Stomach smooth muscle (tissue), 2 donors: Measurements from ENCODE around the gene CYB5RL.

Experiments used
- H3K27ac ChIP-seq: one replicate; pipeline ENCODE4 v1.7.0; 2013; ENCODE audit warnings: mild to moderate bottlenecking, low read length, inconsistent platforms
- H3K27me3 ChIP-seq, 2 donors: one replicate each; pipeline ENCODE4 v1.7.0; 2013; ENCODE audit warnings: low read length in 2 of 2; ENCODE audit not compliant: insufficient read depth in 2 of 2, control insufficient read depth in 1 of 2
- H3K36me3 ChIP-seq, 2 donors: one replicate each; pipeline ENCODE4 v1.7.0; 2013; ENCODE audit warnings: low read length in 2 of 2; ENCODE audit not compliant: control insufficient read depth in 2 of 2, insufficient read depth in 2 of 2
- H3K4me1 ChIP-seq: one replicate; pipeline ENCODE4 v1.7.0; 2013; ENCODE audit warnings: low read length; ENCODE audit not compliant: control insufficient read depth, insufficient read depth
- H3K4me3 ChIP-seq, 2 donors: one replicate each; pipeline ENCODE4 v1.7.0; 2013; ENCODE audit warnings: low read length in 2 of 2
- H3K9ac ChIP-seq, 2 donors: one replicate each; pipeline ENCODE4 v1.7.0; 2013; ENCODE audit warnings: low read length in 2 of 2, mild to moderate bottlenecking in 1 of 2
- H3K9me3 ChIP-seq, 2 donors: one replicate each; pipeline ENCODE4 v1.7.0; 2013; ENCODE audit warnings: low read length in 2 of 2; ENCODE audit not compliant: control insufficient read depth in 2 of 2
- donor health status: healthy.
- donor health status: Pancreatic carcinoma.

CYB5RL gene

GRCh38 chr1:54188291-54188690 lies 11.5 kb downstream of the CYB5RL start:
- H3K4me1 ChIP-seq: no peaks in the 10 kb centered on the region
- no peaks in the 10 kb centered on the region for H3K27me3 ChIP-seq
- no peak overlapping the region for H3K9ac ChIP-seq
- H3K27ac ChIP-seq: no peak overlapping the region
- H3K9me3 ChIP-seq: no peaks in the 10 kb centered on the region
- H3K36me3 ChIP-seq: peaks cover 6 to 22% of the 10 kb centered on the region in 2 donors
- H3K4me3 ChIP-seq: no peak overlapping the region

GRCh38 chr1:54186056-54186455 lies 13.8 kb downstream of the CYB5RL start:
- Histone ChIP-seq H3K27me3 (no peaks in the 10 kb centered on the region), H3K9ac (no peak overlapping the region), H3K36me3 (peaks cover 3 to 22% of the 10 kb centered on the region in 2 donors), H3K27ac (no peak overlapping the region), H3K4me3 (no peak overlapping the region), H3K9me3 (no peaks in the 10 kb centered on the region), H3K4me1 (peaks cover 2% of the 10 kb centered on the region)

- Histone ChIP-seq H3K27me3 (no peaks in the 10 kb centered on the region), H3K27ac (no peak overlapping the region), H3K4me3 (no peak overlapping the region)
Observed at GRCh38 chr1:54180701-54181360, 19.0 kb downstream of the CYB5RL start.

GRCh38 chr1:54178296-54179070 lies 21.3 kb downstream of the CYB5RL start:
- Histone ChIP-seq H3K27ac (no peak overlapping the region), H3K27me3 (no peaks in the 10 kb centered on the region), H3K9me3 (no peaks in the 10 kb centered on the region), H3K36me3 (peaks cover 0 to 19% of the 10 kb centered on the region in 2 donors), H3K9ac (no peak overlapping the region), H3K4me3 (no peak overlapping the region), H3K4me1 (peaks cover 2% of the 10 kb centered on the region)

More at GRCh38 chr1:54180701-54181360, 19.0 kb downstream of the CYB5RL start:
- Histone ChIP-seq H3K9ac (no peak overlapping the region), H3K4me1 (peaks cover 2% of the 10 kb centered on the region), H3K36me3 (peaks cover 0 to 17% of the 10 kb centered on the region in 2 donors), H3K9me3 (no peaks in the 10 kb centered on the region)

GRCh38 chr1:54177726-54178125 lies 22.1 kb downstream of the CYB5RL start:
- H3K9me3 ChIP-seq: no peaks in the 10 kb centered on the region
- H3K36me3 ChIP-seq: peaks cover 0 to 19% of the 10 kb centered on the region in 2 donors
- H3K27ac ChIP-seq: no peak overlapping the region
- peaks cover 5% of the 10 kb centered on the region for H3K4me1 ChIP-seq
- H3K9ac ChIP-seq: no peak overlapping the region
- no peaks in the 10 kb centered on the region for H3K27me3 ChIP-seq
- H3K4me3 ChIP-seq: no peak overlapping the region

- no peak overlapping the region for H3K4me3 ChIP-seq
Observed at GRCh38 chr1:54176621-54177327, 23.1 kb downstream of the CYB5RL start.

GRCh38 chr1:54174106-54174505 lies 25.7 kb downstream of the CYB5RL start:
- H3K36me3 ChIP-seq: peaks cover 0 to 10% of the 10 kb centered on the region in 2 donors
- H3K9ac ChIP-seq: no peak overlapping the region
- no peak overlapping the region for H3K4me3 ChIP-seq
- peaks cover 3% of the 10 kb centered on the region for H3K4me1 ChIP-seq
- no peaks in the 10 kb centered on the region for H3K9me3 ChIP-seq
- no peaks in the 10 kb centered on the region for H3K27me3 ChIP-seq
- no peak overlapping the region for H3K27ac ChIP-seq

More at GRCh38 chr1:54176621-54177327, 23.1 kb downstream of the CYB5RL start:
- Histone ChIP-seq H3K36me3 (peaks cover 0 to 16% of the 10 kb centered on the region in 2 donors), H3K9me3 (no peaks in the 10 kb centered on the region), H3K27ac (no peak overlapping the region), H3K9ac (no peak overlapping the region), H3K27me3 (no peaks in the 10 kb centered on the region), H3K4me1 (peaks cover 5% of the 10 kb centered on the region)

GRCh38 chr1:54173681-54174080 lies 26.1 kb downstream of the CYB5RL start:
- peaks cover 0 to 7% of the 10 kb centered on the region in 2 donors for H3K36me3 ChIP-seq
- no peaks in the 10 kb centered on the region for H3K9me3 ChIP-seq
- peaks cover 3% of the 10 kb centered on the region for H3K4me1 ChIP-seq
- no peaks in the 10 kb centered on the region for H3K27me3 ChIP-seq
- no peak overlapping the region for H3K27ac ChIP-seq
- no peak overlapping the region for H3K4me3 ChIP-seq
- no peak overlapping the region for H3K9ac ChIP-seq

- no peak overlapping the region for H3K9ac ChIP-seq
Observed at GRCh38 chr1:54172614-54173599, 26.9 kb downstream of the CYB5RL start.

GRCh38 chr1:54171606-54172005 lies 28.2 kb downstream of the CYB5RL start:
- Histone ChIP-seq H3K36me3 (peaks cover 0 to 4% of the 10 kb centered on the region in 2 donors), H3K9ac (no peak overlapping the region), H3K27me3 (no peaks in the 10 kb centered on the region), H3K4me1 (peaks cover 3% of the 10 kb centered on the region), H3K27ac (no peak overlapping the region), H3K9me3 (no peaks in the 10 kb centered on the region), H3K4me3 (no peak overlapping the region)

More at GRCh38 chr1:54172614-54173599, 26.9 kb downstream of the CYB5RL start:
- peaks cover 3% of the 10 kb centered on the region for H3K4me1 ChIP-seq
- H3K9me3 ChIP-seq: no peaks in the 10 kb centered on the region
- no peaks in the 10 kb centered on the region for H3K27me3 ChIP-seq
- no peak overlapping the region for H3K27ac ChIP-seq
- H3K4me3 ChIP-seq: no peak overlapping the region
- peaks cover 0 to 4% of the 10 kb centered on the region in 2 donors for H3K36me3 ChIP-seq
